ENCODE data around the gene ABLIM2. TPM values are rescaled to one million over a fixed set of nuclear protein-coding genes. Genes with fewer than 3 reads are reported as not detected.

ABLIM2 gene
- total RNA-seq, 1 experiment from 2014 or later = 1.0 TPM

DNA sequence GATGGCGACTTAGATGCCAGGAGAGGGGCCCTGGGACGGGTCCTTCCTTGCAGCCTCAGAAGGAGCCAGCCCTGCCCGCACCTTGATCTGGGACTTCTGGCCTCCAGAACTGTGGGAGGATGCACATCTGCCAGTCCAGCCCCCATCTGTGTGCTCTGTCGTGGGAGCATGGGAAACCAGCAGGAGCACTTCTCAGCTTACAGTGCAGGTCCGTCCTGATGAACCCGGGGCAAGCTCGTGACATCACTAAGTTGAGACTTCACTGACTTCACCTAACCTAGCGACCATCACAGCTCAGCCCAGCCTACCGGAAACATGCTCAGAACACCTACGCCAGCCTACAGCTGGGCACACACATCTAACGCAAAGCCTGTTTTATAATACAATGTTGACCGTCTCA is 38.1 kb downstream of the ABLIM2 start:
- no peaks in the 10 kb centered on the region for H3K27me3 ChIP-seq (ENCODE audit: insufficient read depth, low read length)
- H3K79me2 ChIP-seq (ENCODE audit: insufficient read depth, low read length) = no peaks in the 10 kb centered on the region
- no peak overlapping the region for H2BK15ac ChIP-seq (ENCODE audit: low read depth, low read length)
- H2AFZ ChIP-seq (ENCODE audit: low read length) = no peak overlapping the region
- no peak overlapping the region for H3K56ac ChIP-seq (ENCODE audit: insufficient read length, low read depth, low read length)
- DNase-seq = no peak
- H3K4me3 Mint-ChIP-seq = no peak overlapping the region
- peaks cover 0 to 5% of the 10 kb centered on the region in 2 experiments; a peak in 3 of 5 replicates for H3K9me3 Mint-ChIP-seq
- no peaks in the 10 kb centered on the region for H3K9me3 ChIP-seq (ENCODE audit: control insufficient read depth, low read depth, low read length)
- no peak overlapping the region for H2AK5ac ChIP-seq (ENCODE audit: insufficient read length, low read length)
- H3K23ac ChIP-seq (ENCODE audit: insufficient read length, low read depth, low read length) = no peak overlapping the region
- H3K18ac ChIP-seq (ENCODE audit: insufficient read length, low read depth, low read length) = no peak overlapping the region
- no peaks in the 10 kb centered on the region for H4K20me1 ChIP-seq (ENCODE audit: control insufficient read depth, insufficient read depth, insufficient read length)
- H3K4me2 ChIP-seq (ENCODE audit: insufficient read depth, insufficient read length, low read length) = no peak overlapping the region
- no peak overlapping the region for H2BK12ac ChIP-seq (ENCODE audit: insufficient read length, low read depth, low read length)
- H3K79me1 ChIP-seq (ENCODE audit: insufficient read depth, low read depth, low read length, poor library complexity, severe bottlenecking) = no peaks in the 10 kb centered on the region
- H3K27ac ChIP-seq (ENCODE audit: insufficient read length, low read depth, low read length) = no peak overlapping the region
- H2BK120ac ChIP-seq (ENCODE audit: low read depth, low read length, poor library complexity, severe bottlenecking) = no peak overlapping the region
- peaks cover 3 to 16% of the 10 kb centered on the region in 2 experiments for H3K4me1 Mint-ChIP-seq
- H4K5ac ChIP-seq (ENCODE audit: insufficient read length, low read depth, low read length) = no peak overlapping the region
- TF ChIP-seq, protein P1, sequence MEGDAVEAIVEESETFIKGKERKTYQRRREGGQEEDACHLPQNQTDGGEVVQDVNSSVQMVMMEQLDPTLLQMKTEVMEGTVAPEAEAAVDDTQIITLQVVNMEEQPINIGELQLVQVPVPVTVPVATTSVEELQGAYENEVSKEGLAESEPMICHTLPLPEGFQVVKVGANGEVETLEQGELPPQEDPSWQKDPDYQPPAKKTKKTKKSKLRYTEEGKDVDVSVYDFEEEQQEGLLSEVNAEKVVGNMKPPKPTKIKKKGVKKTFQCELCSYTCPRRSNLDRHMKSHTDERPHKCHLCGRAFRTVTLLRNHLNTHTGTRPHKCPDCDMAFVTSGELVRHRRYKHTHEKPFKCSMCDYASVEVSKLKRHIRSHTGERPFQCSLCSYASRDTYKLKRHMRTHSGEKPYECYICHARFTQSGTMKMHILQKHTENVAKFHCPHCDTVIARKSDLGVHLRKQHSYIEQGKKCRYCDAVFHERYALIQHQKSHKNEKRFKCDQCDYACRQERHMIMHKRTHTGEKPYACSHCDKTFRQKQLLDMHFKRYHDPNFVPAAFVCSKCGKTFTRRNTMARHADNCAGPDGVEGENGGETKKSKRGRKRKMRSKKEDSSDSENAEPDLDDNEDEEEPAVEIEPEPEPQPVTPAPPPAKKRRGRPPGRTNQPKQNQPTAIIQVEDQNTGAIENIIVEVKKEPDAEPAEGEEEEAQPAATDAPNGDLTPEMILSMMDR (conservative IDR thresholded peaks at IDR 0.05) = no peak
- no CpG with 5 or more reads among the region's 12 CpGs for WGBS (ENCODE audit: extremely low coverage, insufficient read length, low lambda C conversion rate)
- no peaks in the 10 kb centered on the region for H3K23me2 ChIP-seq (ENCODE audit: insufficient read length, low read depth, low read length, poor library complexity, severe bottlenecking)
- H2BK20ac ChIP-seq (ENCODE audit: low read depth, low read length, poor library complexity, severe bottlenecking) = no peak overlapping the region
- no peaks in the 10 kb centered on the region; the same call in 1 of the 2 replicates for H3K27me3 Mint-ChIP-seq (ENCODE audit: low read depth)
- H3K14ac ChIP-seq (ENCODE audit: insufficient read depth, low read length) = no peak overlapping the region
- no peak overlapping the region for H3K4ac ChIP-seq (ENCODE audit: low read depth, low read length)
- no peaks in the 10 kb centered on the region for H3K4me1 ChIP-seq (ENCODE audit: insufficient read depth, low read length)
- H2BK5ac ChIP-seq (ENCODE audit: insufficient read length, low read length) = no peak overlapping the region
- H3K36me3 Mint-ChIP-seq (ENCODE audit: insufficient read depth in 1 of 3, low read depth in 3 of 3) = no peaks in the 10 kb centered on the region; a peak in 1 of 7 replicates
- H4K91ac ChIP-seq (ENCODE audit: insufficient read length, low read depth, low read length) = no peak overlapping the region
- no peak overlapping the region for H3K9ac ChIP-seq (ENCODE audit: extremely low read depth, insufficient read length, low read length)
- H3K27ac Mint-ChIP-seq = no peak overlapping the region
- H3T11ph ChIP-seq (ENCODE audit: low read length) = no peak overlapping the region
- no peak overlapping the region for H4K8ac ChIP-seq (replicated peaks; ENCODE audit: insufficient read length, low read depth, low read length)
